Ishikawa (cell line): ENCODE measurements around the gene ROR1.
A peak's percentile ranks its signal among the peaks of the same experiment; 100 is the strongest.

Experiments
- CEBPB ChIP-seq: IDR thresholded peaks from 2 replicates; pipeline ENCODE4 v1.6.1; 2012
- CREB1 ChIP-seq: IDR thresholded peaks from 2 replicates; pipeline ENCODE4 v1.6.1; 2012; ENCODE audit warnings: low read depth
- EGR1 ChIP-seq: IDR thresholded peaks from 2 replicates; pipeline ENCODE4 v1.6.1; 2012
- EP300 ChIP-seq: IDR thresholded peaks from 2 replicates; pipeline ENCODE4 v1.6.1; 2012; ENCODE audit warnings: borderline replicate concordance
- FOXM1 ChIP-seq: IDR thresholded peaks from 2 replicates; pipeline ENCODE4 v1.6.1; 2012; ENCODE audit warnings: low read depth, borderline replicate concordance
- NFIC ChIP-seq: IDR thresholded peaks from 2 replicates; pipeline ENCODE4 v1.6.1; 2012
- RAD21 ChIP-seq: IDR thresholded peaks from 2 replicates; pipeline ENCODE4 v1.6.1; 2012; ENCODE audit warnings: low read depth
- TAF1 ChIP-seq: IDR thresholded peaks from 2 replicates; pipeline ENCODE4 v1.6.1; 2012; ENCODE audit warnings: low read depth, mild to moderate bottlenecking
- TCF12 ChIP-seq: IDR thresholded peaks from 2 replicates; pipeline ENCODE4 v1.6.1; 2012; ENCODE audit warnings: low read depth
- TEAD4 ChIP-seq: IDR thresholded peaks from 2 replicates; pipeline ENCODE4 v1.6.1; 2012
- YY1 ChIP-seq: IDR thresholded peaks from 2 replicates; pipeline ENCODE4 v1.6.1; 2012; ENCODE audit warnings: low read depth
- ZBTB7A ChIP-seq: IDR thresholded peaks from 2 replicates; pipeline ENCODE4 v1.6.1; 2012; ENCODE audit warnings: low read depth
- TF ChIP-seq, protein P1 (sequence below): IDR thresholded peaks from 2 replicates; pipeline ENCODE4 v1.6.1; 2012
- TF ChIP-seq, protein P2 (sequence below): IDR thresholded peaks from 2 replicates; pipeline ENCODE4 v1.6.1; 2012
- TF ChIP-seq, protein P3 (sequence below): IDR thresholded peaks from 2 replicates; pipeline ENCODE4 v1.6.1; 2012; ENCODE audit warnings: low read depth, mild to moderate bottlenecking

The ROR1 gene

DNA sequence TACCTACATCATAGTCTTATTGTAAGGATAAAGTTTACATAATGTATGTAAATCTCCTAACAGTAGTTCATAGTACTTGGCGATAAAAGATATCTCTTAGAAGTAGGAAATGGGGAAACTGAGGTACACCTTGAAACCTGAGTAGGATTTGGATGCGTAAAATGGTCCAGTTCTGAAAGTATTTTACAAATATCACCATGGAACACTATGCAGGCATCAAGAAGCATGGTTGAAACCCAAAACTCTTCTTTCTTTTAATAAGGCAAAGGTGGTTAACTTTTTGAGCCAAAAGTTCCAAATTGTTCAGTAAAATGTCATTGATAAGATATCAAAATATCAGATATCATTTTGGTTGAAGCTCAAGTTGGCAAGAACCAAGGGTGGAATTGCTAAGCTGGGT is 46.0 kb downstream of the ROR1 start:
- TF ChIP-seq TAF1, result no peak
- TF ChIP-seq RAD21, result no peak
- TF ChIP-seq, protein P1, sequence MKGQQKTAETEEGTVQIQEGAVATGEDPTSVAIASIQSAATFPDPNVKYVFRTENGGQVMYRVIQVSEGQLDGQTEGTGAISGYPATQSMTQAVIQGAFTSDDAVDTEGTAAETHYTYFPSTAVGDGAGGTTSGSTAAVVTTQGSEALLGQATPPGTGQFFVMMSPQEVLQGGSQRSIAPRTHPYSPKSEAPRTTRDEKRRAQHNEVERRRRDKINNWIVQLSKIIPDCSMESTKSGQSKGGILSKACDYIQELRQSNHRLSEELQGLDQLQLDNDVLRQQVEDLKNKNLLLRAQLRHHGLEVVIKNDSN, result no peak
- TF ChIP-seq, protein P2, sequence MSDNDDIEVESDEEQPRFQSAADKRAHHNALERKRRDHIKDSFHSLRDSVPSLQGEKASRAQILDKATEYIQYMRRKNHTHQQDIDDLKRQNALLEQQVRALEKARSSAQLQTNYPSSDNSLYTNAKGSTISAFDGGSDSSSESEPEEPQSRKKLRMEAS, result no peak
- no peak for TF ChIP-seq CREB1
- no peak for TF ChIP-seq TCF12
- TF ChIP-seq FOXM1, result no peak
- no peak for TF ChIP-seq TEAD4
- no peak for TF ChIP-seq CEBPB
- TF ChIP-seq YY1, result no peak
- TF ChIP-seq NFIC, result no peak
- no peak for TF ChIP-seq EGR1
- TF ChIP-seq, protein P3, sequence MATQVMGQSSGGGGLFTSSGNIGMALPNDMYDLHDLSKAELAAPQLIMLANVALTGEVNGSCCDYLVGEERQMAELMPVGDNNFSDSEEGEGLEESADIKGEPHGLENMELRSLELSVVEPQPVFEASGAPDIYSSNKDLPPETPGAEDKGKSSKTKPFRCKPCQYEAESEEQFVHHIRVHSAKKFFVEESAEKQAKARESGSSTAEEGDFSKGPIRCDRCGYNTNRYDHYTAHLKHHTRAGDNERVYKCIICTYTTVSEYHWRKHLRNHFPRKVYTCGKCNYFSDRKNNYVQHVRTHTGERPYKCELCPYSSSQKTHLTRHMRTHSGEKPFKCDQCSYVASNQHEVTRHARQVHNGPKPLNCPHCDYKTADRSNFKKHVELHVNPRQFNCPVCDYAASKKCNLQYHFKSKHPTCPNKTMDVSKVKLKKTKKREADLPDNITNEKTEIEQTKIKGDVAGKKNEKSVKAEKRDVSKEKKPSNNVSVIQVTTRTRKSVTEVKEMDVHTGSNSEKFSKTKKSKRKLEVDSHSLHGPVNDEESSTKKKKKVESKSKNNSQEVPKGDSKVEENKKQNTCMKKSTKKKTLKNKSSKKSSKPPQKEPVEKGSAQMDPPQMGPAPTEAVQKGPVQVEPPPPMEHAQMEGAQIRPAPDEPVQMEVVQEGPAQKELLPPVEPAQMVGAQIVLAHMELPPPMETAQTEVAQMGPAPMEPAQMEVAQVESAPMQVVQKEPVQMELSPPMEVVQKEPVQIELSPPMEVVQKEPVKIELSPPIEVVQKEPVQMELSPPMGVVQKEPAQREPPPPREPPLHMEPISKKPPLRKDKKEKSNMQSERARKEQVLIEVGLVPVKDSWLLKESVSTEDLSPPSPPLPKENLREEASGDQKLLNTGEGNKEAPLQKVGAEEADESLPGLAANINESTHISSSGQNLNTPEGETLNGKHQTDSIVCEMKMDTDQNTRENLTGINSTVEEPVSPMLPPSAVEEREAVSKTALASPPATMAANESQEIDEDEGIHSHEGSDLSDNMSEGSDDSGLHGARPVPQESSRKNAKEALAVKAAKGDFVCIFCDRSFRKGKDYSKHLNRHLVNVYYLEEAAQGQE, result no peak
- TF ChIP-seq EP300, result no peak
- no peak for TF ChIP-seq ZBTB7A

DNA sequence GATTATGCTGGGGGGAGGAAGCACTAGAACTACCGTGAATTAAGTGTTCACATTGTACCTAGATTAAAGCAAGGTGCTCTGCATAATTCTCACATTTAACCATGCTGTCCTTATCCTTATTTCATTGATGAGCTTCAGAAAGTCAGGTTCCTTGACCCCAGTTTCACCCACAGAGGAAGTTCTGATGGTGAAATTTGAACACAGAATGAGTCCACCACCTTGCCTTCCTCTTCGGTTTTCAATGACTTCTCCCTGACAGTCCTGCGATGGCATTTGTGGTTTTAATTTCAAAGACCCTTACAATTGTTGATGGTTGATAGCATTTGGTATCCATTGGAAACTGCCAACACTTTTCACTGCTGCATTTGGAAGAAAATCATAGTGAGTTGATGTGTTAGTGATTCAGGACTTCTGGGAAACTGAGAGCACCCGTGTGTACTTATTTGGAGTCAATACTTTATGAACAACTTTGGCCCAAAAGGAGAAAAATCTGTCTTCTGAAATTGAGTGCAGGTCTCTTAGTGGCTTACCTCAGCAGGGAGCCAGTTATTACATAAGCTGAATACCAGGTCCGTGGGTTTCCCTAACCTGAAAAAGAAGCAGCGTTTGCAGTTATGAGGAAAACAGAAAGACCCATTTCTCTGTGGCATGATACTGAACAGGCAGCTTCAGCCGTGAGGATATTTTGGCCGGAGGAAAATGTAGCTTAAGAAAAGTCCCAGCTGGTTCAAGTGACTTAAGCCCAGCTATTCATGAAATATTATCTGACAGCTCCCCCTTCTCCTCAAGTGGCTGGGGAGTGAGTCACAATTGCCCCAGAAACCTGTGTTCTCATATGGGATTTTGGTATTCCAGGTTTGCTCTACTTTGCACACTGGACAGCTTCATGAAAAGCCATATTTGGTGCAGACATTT is 47.5 kb downstream of the ROR1 start:
- no peak for TF ChIP-seq EGR1
- TF ChIP-seq RAD21, result peak; percentile 8; the same call in 1 of the 2 replicates

DNA sequence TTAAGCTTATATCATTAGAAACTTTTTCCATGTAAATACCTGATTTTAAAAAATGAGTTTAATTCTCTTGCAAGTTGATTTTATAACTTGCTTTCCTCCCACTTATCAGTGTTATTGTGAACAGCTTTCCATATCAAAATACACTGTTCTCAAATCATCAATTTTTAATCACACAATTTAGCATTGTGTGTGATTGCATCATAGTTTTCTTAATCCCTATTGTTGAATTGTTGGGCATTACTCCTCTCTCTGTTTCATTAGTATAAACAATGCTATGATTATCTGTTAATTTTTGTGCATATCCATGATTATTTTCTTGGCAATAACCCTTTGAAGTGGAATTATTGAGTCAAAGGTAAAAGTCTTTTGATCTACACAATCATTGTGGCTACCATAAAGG is 48.7 kb downstream of the ROR1 start:
- TF ChIP-seq RAD21, result no peak
- TF ChIP-seq, protein P2, result no peak
- TF ChIP-seq TEAD4, result no peak
- no peak for TF ChIP-seq EP300
- TF ChIP-seq CEBPB, result peak; percentile 43
- TF ChIP-seq NFIC, result no peak
- TF ChIP-seq FOXM1, result no peak
- TF ChIP-seq TAF1, result no peak

DNA sequence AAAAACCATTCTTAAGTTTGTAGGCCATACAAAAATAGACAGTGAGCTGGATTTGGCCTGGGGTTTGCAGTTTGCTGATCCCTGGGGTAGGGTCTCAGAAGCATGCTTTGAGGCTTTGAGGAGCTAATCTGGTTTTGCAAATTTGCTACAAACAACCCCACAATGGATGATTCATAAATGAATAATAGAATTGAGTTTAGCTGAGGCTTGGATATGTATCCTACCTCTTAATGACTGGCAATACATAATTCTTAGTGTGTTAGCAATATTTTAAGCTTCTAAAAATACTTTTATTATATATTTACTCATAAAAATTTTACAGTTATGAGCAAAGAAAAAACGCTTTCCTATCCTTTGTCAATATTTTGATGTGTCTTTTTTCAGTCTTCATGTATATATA is 50.6 kb downstream of the ROR1 start:
- TF ChIP-seq NFIC (no peak), TEAD4 (no peak)

DNA sequence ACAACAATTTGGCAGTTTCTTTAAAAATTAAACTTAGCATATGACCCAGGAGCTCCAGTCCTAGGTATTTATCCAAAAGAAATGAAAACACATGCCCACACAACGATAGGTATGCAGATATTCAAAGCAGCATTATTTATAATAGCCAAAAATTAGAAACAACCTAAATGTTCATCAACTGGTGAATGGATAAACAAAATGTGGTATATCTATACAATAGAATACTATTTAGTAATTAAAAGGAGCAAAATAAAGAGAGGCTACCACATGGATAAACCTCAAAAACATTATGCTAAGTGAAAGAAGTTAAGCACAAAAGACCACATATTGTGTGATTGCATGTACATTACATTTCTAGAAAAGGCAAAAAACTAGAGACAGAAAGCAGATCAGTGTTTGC is 51.3 kb downstream of the ROR1 start:
- TF ChIP-seq RAD21 (no peak), CREB1 (no peak), EP300 (no peak), EGR1 (no peak), FOXM1 (no peak), TEAD4 (no peak), NFIC (no peak), TAF1 (no peak), YY1 (no peak), TCF12 (no peak), CEBPB (no peak), ZBTB7A (no peak)
- TF ChIP-seq, protein P1, result no peak
- TF ChIP-seq, protein P2, result no peak
- TF ChIP-seq, protein P3, result no peak
